Stomach smooth muscle (tissue), 2 donors: ENCODE measurements around the gene DHRSX.
A peak's percentile ranks its signal among the peaks of the same experiment; 100 is the strongest.
"Not testable (repeated sequence)": the region's sequence is repeated elsewhere in the genome, so short reads cannot be mapped to it uniquely, and the experiment has no call there.

Experiments
- H3K27ac ChIP-seq: one replicate; pipeline ENCODE4 v1.7.0; 2013; ENCODE audit warnings: mild to moderate bottlenecking, low read length, inconsistent platforms
- H3K27me3 ChIP-seq, 2 donors: one replicate each; pipeline ENCODE4 v1.7.0; 2013; ENCODE audit warnings: low read length in 2 of 2; ENCODE audit not compliant: insufficient read depth in 2 of 2, control insufficient read depth in 1 of 2
- H3K36me3 ChIP-seq, 2 donors: one replicate each; pipeline ENCODE4 v1.7.0; 2013; ENCODE audit warnings: low read length in 2 of 2; ENCODE audit not compliant: control insufficient read depth in 2 of 2, insufficient read depth in 2 of 2
- H3K4me1 ChIP-seq: one replicate; pipeline ENCODE4 v1.7.0; 2013; ENCODE audit warnings: low read length; ENCODE audit not compliant: control insufficient read depth, insufficient read depth
- H3K4me3 ChIP-seq, 2 donors: one replicate each; pipeline ENCODE4 v1.7.0; 2013; ENCODE audit warnings: low read length in 2 of 2
- H3K9ac ChIP-seq, 2 donors: one replicate each; pipeline ENCODE4 v1.7.0; 2013; ENCODE audit warnings: low read length in 2 of 2, mild to moderate bottlenecking in 1 of 2
- H3K9me3 ChIP-seq, 2 donors: one replicate each; pipeline ENCODE4 v1.7.0; 2013; ENCODE audit warnings: low read length in 2 of 2; ENCODE audit not compliant: control insufficient read depth in 2 of 2
- donor health status: healthy.
- donor health status: Pancreatic carcinoma.

DHRSX gene

DNA sequence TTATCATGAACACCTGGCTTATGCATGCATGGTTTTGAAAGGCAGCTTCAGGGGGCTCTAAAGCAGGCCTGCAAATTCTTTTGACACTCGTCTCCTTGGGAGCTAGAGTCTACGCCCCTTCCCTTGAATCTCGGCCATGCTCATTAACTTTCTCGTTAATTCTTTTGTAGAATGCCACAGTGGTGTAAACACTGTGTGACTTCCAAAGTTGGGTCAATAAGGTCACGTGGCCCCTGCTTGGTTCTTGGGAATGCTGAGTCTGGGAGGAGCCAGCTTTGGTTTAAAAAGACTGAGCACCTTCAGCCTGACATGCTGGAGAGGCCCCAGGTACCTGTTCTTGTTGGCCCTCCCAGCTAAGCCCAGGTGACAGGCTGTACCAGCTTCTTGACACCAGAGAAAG is 228.4 kb downstream of the DHRSX start:
- H3K27me3 ChIP-seq = no peaks in the 10 kb centered on the region
- no peak overlapping the region for H3K9ac ChIP-seq
- peaks cover 0 to 2% of the 10 kb centered on the region in 2 donors for H3K36me3 ChIP-seq
- H3K27ac ChIP-seq = no peak overlapping the region
- H3K4me3 ChIP-seq = no peak overlapping the region
- H3K9me3 ChIP-seq = no peaks in the 10 kb centered on the region
- H3K4me1 ChIP-seq = no peaks in the 10 kb centered on the region

DNA sequence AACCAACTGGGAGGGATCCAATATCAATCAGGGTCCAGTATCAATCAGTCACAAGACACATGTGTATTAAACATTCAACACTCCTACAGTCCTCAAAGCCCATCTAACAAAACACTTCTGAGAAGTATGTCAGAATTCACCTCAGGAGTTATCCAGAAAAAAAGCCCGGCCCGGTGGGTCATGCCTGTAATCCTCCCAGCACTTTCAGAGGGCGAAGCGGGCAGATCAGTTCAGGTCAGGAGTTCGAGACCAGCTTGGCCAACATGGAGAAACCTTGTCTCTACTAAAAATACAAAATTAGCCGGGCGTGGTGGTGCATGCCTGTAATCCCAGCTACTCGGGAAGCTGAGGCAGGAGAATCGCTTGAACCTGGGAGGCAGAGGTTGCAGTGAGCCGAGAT is 229.2 kb downstream of the DHRSX start:
- not testable (repeated sequence) for H3K27me3 ChIP-seq, H3K27ac ChIP-seq, H3K9ac ChIP-seq, H3K9me3 ChIP-seq, H3K4me1 ChIP-seq, H3K4me3 ChIP-seq, H3K36me3 ChIP-seq

DNA sequence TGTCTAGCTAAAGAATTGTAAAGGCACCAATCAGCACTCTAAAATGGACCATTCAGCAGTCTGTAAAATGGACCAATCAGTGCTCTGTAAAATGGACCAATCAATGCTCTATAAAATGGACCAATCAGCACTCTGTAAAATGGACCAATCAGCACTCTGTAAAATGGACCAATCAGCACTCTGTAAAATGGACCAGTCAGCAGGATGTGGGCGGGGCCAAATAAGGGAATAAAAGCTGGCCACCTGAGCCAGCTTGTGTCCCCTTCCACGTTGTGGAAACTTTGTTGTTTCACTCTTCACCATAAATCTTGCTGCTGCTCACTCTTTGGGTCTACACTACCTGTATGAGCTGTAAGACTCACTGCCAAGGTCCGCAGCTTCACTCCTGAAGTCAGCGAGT is 230.0 kb downstream of the DHRSX start:
- H3K36me3 ChIP-seq = peaks cover 5 to 10% of the 10 kb centered on the region in 2 donors

DNA sequence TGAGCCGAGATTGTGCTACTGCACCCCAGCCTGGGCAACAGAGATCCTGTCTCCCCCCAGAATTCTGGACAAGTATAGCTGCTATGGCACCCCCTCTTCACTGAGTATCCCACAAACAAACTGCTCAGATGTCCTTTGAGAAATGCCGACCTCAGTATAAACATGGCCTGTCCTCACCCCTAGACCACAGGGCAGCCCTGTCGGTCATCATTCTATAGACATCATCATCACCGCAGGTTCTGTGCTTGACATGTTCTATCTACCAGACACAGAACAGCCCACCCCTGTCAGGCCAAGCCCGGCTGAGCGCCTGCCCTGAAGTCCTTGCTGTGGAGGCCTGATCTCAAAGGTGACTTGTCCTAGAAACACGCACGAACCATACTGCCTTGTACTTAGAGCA is 232.9 kb downstream of the DHRSX start:
- Histone ChIP-seq H3K27ac (no peak overlapping the region), H3K4me1 (no peaks in the 10 kb centered on the region), H3K36me3 (peaks cover 5 to 13% of the 10 kb centered on the region in 2 donors), H3K4me3 (no peak overlapping the region), H3K9me3 (no peaks in the 10 kb centered on the region), H3K27me3 (no peaks in the 10 kb centered on the region), H3K9ac (no peak overlapping the region)

More for the DNA sequence above, 230.0 kb downstream of the DHRSX start:
- H3K9me3 ChIP-seq, H3K9ac ChIP-seq, H3K27me3 ChIP-seq, H3K4me3 ChIP-seq, H3K27ac ChIP-seq, H3K4me1 ChIP-seq: not testable (repeated sequence)

DNA sequence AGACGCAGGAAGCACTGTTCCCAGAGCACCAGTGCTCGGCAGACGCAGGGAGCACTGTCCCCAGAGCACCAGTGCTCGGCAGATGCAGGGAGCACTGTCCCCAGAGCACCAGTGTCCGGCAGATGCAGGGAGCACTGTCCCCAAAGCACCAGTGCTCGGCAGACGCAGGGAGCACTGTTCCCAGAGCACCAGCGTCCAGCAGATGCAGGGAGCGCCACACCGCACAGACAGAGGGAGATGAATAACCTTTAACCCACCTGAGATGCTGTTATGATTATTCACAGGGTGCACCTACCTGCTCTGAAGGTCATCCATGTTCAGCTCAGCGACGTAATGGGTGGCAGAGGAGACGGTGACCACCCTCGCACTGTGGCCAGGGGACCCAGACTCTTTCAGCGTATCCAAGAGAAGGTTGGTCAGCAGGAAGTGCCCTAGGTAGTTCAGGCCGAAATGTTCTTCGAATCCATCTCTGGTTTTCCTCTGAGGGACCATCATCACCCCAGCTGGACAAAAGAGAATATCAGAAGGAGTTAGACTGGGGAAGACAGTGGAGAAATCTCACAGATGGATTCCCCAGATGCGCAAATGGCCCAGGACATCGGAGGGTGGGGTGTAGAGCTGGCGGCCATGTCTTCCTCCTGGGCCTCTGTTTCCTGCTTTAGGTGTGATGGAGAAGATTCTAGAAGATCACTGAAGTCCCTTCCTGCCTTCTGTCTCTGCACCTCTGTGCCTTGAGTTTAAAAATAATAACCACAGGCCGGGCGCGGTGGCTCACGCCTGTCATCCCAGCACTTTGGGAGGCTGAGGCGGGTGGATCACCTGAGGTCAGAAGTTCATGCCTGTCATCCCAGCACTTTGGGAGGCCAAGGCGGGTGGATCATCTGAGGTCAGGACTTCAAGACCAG is 234.1 kb downstream of the DHRSX start:
- H3K4me3 ChIP-seq = no peak overlapping the region
- peaks cover 9% of the 10 kb centered on the region for H3K4me1 ChIP-seq
- H3K27me3 ChIP-seq = no peaks in the 10 kb centered on the region
- no peak overlapping the region for H3K9ac ChIP-seq
- peaks cover 5 to 13% of the 10 kb centered on the region in 2 donors for H3K36me3 ChIP-seq
- H3K9me3 ChIP-seq = no peaks in the 10 kb centered on the region
- no peak overlapping the region for H3K27ac ChIP-seq

DNA sequence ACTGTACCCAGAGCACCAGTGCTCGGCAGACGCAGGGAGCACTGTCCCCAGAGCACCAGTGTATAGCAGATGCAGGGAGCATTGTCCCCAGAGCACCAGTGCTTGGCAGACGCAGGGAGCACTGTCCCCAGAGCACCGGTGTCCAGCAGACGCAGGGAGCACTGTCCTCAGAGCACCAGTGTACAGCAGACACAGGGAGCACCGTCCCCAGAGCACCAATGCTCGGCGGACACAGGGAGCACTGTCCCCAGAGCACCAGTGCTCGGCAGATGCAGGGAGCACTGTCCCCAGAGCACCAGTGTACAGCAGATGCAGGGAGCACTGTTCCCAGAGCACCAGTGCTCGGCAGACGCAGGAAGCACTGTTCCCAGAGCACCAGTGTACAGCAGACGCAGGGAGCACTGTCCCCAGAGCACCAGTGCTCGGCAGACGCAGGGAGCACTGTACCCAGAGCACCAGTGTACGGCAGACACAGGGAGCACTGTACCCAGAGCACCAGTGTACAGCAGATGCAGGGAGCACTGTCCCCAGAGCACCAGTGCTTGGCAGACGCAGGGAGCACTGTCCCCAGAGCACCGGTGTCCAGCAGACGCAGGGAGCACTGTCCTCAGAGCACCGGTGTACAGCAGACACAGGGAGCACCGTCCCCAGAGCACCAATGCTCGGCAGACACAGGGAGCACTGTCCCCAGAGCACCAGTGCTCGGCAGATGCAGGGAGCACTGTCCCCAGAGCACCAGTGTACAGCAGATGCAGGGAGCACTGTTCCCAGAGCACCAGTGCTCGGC is 234.9 kb downstream of the DHRSX start:
- not testable (repeated sequence) for H3K27ac ChIP-seq, H3K9me3 ChIP-seq, H3K27me3 ChIP-seq, H3K4me1 ChIP-seq, H3K9ac ChIP-seq, H3K4me3 ChIP-seq
- peaks cover 5 to 12% of the 10 kb centered on the region in 2 donors for H3K36me3 ChIP-seq

DNA sequence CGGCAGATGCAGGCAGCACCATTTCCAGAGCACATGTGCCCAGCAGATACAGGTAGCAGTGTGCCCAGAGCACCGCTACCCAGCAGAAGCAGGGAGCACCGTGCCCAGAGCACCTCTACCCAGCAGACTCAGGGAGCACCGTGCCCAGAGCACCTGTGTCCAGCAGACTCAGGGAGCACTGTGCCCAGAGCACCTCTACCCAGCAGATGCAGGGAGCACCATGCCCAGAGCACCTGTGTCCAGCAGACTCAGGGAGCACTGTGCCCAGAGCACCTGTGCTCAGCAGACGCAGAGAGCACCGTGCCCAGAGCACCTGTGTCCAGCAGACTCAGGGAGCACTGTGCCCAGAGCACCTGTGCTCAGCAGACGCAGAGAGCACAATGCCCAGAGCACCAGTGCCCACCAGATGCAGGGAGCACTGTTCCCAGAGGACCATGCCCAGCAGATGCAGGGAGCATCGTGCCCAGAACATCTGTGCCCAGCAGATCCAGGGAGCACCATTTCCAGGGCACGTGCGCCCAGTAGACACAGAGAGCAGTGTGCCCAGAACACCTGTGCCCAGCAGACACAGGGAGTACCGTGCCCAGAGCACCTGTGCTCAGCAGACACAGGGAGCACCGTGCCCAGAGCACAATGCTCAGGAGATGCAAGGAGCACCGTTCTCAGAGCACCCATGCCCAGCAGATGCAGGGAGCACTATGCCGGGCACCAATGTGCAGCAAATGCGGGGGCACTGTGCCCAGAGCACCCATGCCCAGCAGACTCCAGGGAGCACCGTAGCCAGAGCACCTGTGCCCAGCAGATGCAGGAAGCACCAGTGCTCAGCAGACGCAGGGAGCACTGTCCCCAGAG is 236.4 kb downstream of the DHRSX start:
- peaks cover 5 to 12% of the 10 kb centered on the region in 2 donors for H3K36me3 ChIP-seq
- H3K9ac ChIP-seq = no peak overlapping the region
- H3K27me3 ChIP-seq = no peaks in the 10 kb centered on the region
- H3K9me3 ChIP-seq = no peaks in the 10 kb centered on the region
- H3K27ac ChIP-seq = no peak overlapping the region
- peaks cover 10% of the 10 kb centered on the region for H3K4me1 ChIP-seq
- H3K4me3 ChIP-seq = no peak overlapping the region

DNA sequence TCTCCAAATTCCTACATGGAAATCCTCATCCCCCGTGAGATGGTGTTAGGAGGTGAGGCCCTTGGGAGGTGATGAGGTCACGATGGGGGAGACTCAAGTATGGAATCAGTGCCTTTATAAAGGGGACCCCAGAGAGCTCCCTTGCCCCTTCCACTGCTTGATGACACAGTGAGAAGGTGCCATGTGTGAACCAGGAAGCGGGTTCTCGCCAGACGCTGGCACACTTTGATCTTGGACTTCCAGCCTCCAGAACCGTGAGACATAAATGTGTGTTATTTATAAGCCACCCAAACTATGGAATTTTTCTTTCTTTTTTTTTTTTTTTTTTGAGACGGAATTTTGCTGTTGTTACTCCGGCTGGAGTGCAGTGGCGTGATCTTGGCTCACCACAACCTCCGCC is 237.6 kb downstream of the DHRSX start:
- Histone ChIP-seq H3K9me3 (no peaks in the 10 kb centered on the region), H3K36me3 (peaks cover 5 to 12% of the 10 kb centered on the region in 2 donors), H3K27ac (no peak overlapping the region), H3K27me3 (no peaks in the 10 kb centered on the region), H3K4me1 (peaks cover 10% of the 10 kb centered on the region), H3K9ac (no peak overlapping the region), H3K4me3 (no peak overlapping the region)

DNA sequence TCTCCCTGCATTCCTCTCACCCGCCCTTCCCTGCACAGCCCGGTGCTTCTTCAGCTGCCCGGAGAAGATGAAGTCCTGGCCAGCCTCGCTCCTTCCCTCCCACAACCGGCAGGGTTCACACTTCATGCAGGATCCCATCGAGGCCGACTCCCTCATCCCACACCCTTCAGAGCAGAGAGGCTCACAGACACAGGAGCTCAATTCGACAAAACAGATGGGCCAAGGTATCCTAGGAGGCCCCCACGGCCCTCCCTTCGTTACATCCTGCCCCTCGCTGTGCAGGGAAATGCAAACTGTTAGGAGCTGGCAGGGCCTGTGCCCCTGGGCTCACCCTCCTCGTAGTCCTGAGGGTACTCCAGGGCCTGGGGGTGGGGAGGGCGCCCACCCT is 238.1 kb downstream of the DHRSX start:
- peaks cover 5 to 12% of the 10 kb centered on the region in 2 donors for H3K36me3 ChIP-seq
- H3K9me3 ChIP-seq = no peaks in the 10 kb centered on the region
- H3K4me1 ChIP-seq = peaks cover 10% of the 10 kb centered on the region
- no peak overlapping the region for H3K27ac ChIP-seq
- H3K9ac ChIP-seq = no peak overlapping the region
- no peaks in the 10 kb centered on the region for H3K27me3 ChIP-seq
- H3K4me3 ChIP-seq = peak overlapping the region in 1 of 2 donors; percentile 15

DNA sequence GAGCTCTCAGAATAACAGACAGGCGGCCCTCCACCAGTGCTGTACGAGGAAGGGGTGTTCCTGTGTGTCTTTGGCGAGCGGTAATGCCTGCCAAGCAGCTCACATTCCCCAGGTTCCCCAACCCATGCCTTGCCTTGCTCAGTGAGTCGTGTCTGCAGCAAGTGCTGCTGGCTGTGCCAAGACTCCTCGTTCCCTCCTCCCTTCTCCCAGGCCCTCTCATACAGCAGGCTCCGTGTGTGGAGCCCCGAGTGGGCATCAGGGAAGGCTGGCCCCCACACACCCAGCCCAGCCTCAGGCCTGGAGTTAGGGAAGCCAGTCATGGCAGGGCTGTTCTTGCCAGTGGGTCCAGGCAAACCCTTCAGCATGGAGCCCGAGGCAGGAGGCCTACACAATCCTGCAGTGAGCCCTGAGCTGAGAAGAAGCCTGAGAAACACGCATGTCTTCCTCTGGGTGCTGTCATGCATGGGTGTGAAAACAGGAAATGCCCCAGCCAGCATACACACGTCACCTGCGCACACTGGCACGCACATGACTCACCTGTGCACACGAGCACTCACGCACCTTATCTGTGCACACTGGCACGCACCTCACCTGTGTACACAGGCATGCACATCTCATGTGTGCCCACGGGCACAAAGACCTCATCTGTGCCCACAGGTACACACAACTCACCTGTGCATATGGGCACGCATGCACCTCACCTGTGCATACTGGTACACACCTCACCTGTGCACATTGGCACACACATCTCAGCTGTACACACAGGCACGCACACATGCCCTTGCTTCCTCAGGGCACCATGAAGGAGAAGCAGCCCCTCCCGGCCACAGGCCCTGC is 238.7 kb downstream of the DHRSX start:
- Histone ChIP-seq H3K9ac (no peak overlapping the region), H3K27me3 (no peaks in the 10 kb centered on the region), H3K27ac (no peak overlapping the region), H3K4me3 (peak overlapping the region in 1 of 2 donors; percentile 15), H3K36me3 (peaks cover 5 to 12% of the 10 kb centered on the region in 2 donors), H3K4me1 (peaks cover 10% of the 10 kb centered on the region), H3K9me3 (no peaks in the 10 kb centered on the region)
